GM18517 (cell line): ENCODE data around the gene TTF2.

Source experiments
- ATAC-seq: cut with Tn5 transposase; IDR thresholded peaks from one replicate; pipeline ENCODE4 v1.9.1; 2021; ENCODE audit warnings: mild to moderate bottlenecking, moderate library complexity; ENCODE audit not compliant: unreplicated experiment

The TTF2 gene

GRCh38 chr1:117059678-117060440 lies at the start of gene TTF2:
TSS of gene TTF2 (plus strand) at chr1:117060326. CDS start at chr1:117060347, 21 bp downstream.
- ATAC-seq, result peak; percentile 97

GRCh38 chr1:117011334-117011733 lies 48.8 kb upstream of the TTF2 start:
- no peak for ATAC-seq

- ATAC-seq, result no peak
Observed at GRCh38 chr1:117013309-117013858, 46.7 kb upstream of the TTF2 start.

- ATAC-seq, result no peak
Observed at GRCh38 chr1:117014209-117014608, 45.9 kb upstream of the TTF2 start.

- ATAC-seq, result no peak
Observed at GRCh38 chr1:117015724-117016123, 44.4 kb upstream of the TTF2 start.

- ATAC-seq, result no peak
Observed at GRCh38 chr1:117017062-117017461, 43.1 kb upstream of the TTF2 start.

- ATAC-seq, result no peak
Observed at GRCh38 chr1:117017648-117018047, 42.5 kb upstream of the TTF2 start.

GRCh38 chr1:117020526-117021156 lies 39.5 kb upstream of the TTF2 start:
- ATAC-seq, result no peak

- ATAC-seq, result no peak
Observed at GRCh38 chr1:117022114-117022513, 38.0 kb upstream of the TTF2 start.

- ATAC-seq, result no peak
Observed at GRCh38 chr1:117025568-117025967, 34.6 kb upstream of the TTF2 start.

GRCh38 chr1:117026361-117026760 lies 33.8 kb upstream of the TTF2 start:
- no peak for ATAC-seq

GRCh38 chr1:117029685-117030084 lies 30.4 kb upstream of the TTF2 start:
- ATAC-seq, result no peak

- no peak for ATAC-seq
Observed at GRCh38 chr1:117030271-117030877, 29.8 kb upstream of the TTF2 start.

- no peak for ATAC-seq
Observed at GRCh38 chr1:117032266-117032665, 27.9 kb upstream of the TTF2 start.

- ATAC-seq, result no peak
Observed at GRCh38 chr1:117032681-117033539, 27.2 kb upstream of the TTF2 start.

GRCh38 chr1:117033772-117034171 lies 26.4 kb upstream of the TTF2 start:
- no peak for ATAC-seq

- ATAC-seq, result no peak
Observed at GRCh38 chr1:117034791-117035290, 25.3 kb upstream of the TTF2 start.

GRCh38 chr1:117036018-117036461 lies 24.1 kb upstream of the TTF2 start:
- no peak for ATAC-seq

- no peak for ATAC-seq
Observed at GRCh38 chr1:117037802-117038201, 22.3 kb upstream of the TTF2 start.

- no peak for ATAC-seq
Observed at GRCh38 chr1:117038236-117038635, 21.9 kb upstream of the TTF2 start.

- no peak for ATAC-seq
Observed at GRCh38 chr1:117044217-117044616, 15.9 kb upstream of the TTF2 start.
